GM20000 (cell line): ENCODE results near the gene CLSTN2.

Experiments
- DNase-seq: peaks from one replicate; pipeline ENCODE4 v3.0.0; 2012; ENCODE audit warnings: low spot score
- TF ChIP-seq, protein P1 (sequence below): IDR thresholded peaks from 2 replicates; pipeline ENCODE4 v1.5.1; 2012; ENCODE audit warnings: mild to moderate bottlenecking, control low read depth; ENCODE audit errors: extremely low read depth, missing control alignments

CLSTN2 gene

DNA sequence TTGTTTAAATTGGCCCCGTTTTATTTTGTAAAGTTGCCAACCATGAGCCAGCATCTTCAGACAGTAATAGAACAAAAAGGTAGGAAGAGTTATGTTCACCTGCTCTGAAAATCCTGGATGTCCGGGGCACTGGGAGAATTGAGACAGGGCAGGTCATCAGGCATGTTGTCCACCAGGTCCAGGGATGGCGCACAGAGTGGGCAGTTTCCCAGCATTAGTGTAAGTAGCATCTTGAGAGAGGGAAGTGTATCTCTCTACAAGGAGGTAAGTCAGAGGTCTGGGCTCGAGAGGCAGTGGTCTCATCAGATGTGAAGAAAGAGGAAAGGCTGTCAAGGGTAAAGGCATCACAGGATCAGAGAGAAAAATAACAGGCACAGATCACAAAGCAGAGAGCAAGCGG lies 339.4 kb downstream of the CLSTN2 start:
- no peak for DNase-seq
- TF ChIP-seq, protein P1, sequence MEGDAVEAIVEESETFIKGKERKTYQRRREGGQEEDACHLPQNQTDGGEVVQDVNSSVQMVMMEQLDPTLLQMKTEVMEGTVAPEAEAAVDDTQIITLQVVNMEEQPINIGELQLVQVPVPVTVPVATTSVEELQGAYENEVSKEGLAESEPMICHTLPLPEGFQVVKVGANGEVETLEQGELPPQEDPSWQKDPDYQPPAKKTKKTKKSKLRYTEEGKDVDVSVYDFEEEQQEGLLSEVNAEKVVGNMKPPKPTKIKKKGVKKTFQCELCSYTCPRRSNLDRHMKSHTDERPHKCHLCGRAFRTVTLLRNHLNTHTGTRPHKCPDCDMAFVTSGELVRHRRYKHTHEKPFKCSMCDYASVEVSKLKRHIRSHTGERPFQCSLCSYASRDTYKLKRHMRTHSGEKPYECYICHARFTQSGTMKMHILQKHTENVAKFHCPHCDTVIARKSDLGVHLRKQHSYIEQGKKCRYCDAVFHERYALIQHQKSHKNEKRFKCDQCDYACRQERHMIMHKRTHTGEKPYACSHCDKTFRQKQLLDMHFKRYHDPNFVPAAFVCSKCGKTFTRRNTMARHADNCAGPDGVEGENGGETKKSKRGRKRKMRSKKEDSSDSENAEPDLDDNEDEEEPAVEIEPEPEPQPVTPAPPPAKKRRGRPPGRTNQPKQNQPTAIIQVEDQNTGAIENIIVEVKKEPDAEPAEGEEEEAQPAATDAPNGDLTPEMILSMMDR, result no peak

DNA sequence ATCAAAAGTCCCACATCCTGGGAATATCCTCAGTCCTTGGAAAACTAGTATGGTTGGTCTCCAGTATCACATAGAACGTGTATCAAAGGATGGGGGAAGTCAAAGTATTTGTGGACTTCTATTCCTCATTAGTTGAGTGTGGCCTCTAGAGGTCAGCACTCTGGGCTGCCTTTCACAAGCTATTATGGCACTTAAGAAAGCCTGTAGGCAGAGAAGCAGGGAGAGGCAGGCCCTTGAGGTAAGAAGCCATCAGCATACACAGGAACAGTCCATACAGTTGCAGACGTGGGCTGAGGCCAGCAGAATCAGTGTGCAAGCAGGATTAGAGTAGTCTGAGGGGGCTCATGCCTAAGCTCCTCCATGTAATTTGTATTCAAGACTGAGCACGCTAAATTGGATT lies 341.7 kb downstream of the CLSTN2 start:
- DNase-seq, result no peak

DNA sequence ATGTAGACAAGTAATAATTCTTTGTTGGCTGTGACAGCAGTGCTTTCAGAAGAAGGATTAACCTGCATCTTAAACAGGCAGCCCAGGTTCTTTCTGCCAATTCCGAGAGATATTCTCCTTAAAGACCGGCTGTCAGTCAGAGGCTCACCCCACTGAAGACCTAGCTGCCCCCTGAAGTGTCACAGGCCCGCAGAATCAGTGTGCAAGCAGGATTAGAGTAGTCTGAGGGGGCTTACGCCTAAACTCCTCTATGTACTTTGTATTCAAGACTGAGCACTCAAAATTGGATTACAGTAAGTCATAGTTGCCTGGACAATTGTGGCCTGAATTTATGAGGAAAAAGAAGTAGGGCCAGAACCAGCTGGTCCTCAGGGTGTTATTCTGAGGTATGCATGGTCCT lies 342.9 kb downstream of the CLSTN2 start:
- no peak for DNase-seq
- TF ChIP-seq, protein P1, result no peak

More for the DNA sequence above, 341.7 kb downstream of the CLSTN2 start:
- TF ChIP-seq, protein P1, result peak; percentile 34

DNA sequence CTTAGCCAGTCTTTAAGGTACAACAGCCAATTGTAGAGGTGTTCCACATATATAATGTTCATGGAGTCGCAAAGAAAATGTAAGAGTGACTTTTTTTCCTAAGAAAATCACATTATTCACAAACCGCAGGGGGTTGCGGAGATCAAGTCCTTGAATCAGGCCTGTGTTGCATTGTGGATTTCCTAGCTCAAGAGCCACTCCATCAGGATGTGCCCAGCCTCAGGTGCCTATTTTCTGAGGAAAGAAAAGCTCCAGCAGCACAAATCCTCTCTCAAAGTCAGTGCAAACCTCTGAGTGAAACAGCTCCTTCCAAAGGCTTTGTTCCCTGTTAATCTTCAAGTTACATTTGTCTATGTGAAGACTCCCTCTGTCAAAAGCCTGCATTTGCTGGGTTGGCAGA lies 349.4 kb downstream of the CLSTN2 start:
- TF ChIP-seq, protein P1, result no peak
- no peak for DNase-seq

DNA sequence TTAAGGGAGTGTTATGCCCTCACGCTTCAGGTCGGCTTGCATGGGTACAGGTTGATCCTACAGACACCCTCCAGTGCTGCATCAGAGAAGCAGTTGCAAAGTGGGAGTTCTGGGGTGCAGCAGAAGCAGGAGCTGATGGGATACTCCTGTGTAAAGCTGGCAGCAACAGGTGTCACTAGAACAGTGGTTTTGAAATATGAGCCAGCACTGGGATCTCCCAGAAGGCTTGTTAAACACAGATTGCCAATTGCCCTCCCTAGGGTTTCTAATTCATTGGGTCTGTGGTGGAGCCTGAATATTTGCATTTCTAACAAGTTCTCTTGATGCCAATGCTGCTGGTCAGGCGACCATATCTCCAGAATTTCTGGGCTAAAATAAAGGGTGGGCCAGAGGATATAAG lies 350.4 kb downstream of the CLSTN2 start:
- TF ChIP-seq, protein P1, result no peak
- DNase-seq, result no peak

DNA sequence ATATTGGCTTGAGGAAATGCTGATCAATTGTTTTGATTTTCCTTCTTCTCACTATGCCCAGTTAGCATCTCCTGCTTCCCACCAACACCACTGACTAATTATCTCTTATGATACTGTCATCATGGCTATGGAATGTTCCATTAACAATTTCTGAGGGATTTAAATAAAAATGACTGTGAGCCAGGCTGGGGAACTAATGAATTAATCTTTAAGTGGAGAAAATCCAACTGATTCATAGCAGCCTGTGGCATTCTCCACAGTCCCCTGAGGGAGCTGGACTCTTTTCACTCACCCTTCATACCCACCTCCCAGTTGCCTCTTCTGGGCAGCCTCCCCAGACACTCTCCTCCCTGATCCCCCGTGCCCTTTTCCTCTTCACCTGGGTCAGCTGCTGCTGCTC lies 353.6 kb downstream of the CLSTN2 start:
- TF ChIP-seq, protein P1, result no peak
- no peak for DNase-seq

DNA sequence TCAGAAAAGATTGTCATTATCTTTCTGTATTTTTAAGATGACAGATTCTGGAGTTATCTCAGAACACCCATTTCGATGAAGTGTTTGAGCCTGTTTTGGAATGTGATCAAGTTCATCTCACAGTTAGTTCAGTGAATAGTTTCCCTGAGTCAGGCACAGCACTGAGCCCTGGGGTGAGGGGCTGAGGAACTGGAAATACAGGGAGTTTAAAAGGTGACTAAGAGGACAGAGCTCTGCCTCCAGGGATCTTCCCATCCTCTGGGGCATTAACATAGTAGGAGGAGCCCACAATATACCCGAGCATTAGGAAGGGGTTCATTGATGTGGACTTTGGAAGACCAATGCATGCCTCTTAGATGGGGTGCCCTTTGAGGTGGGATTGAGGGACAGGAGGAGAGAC lies 355.1 kb downstream of the CLSTN2 start:
- DNase-seq, result no peak
- TF ChIP-seq, protein P1, result no peak
